ENCODE measurements around the gene BCL7A. TPM values are rescaled to one million over a fixed set of nuclear protein-coding genes. Genes with fewer than 3 reads are reported as not detected.

BCL7A gene
- total and polyA plus RNA-seq, 2 donors (not counting 1 experiment from before 2014, with no cell fraction given) = 71.0 to 75.9 TPM

GRCh38 chr12:122042910-122043309 lies 21.2 kb downstream of the BCL7A start:
- intact Hi-C loops (cut with micrococcal nuclease) = no loop called here
- H3K27ac Mint-ChIP-seq = no peak overlapping the region
- Histone ChIP-seq H3K36me3 (replicated peaks in 1 of 2; ENCODE audit: control extremely low read depth in 1 of 2, control insufficient read depth in 1 of 2, extremely low read depth in 1 of 2, insufficient read depth in 2 of 2, low read length in 1 of 2) (peaks cover 0 to 66% of the 10 kb centered on the region in 2 experiments), H3K27me3 (replicated peaks in 1 of 4; ENCODE audit: control extremely low read depth in 1 of 4, control insufficient read depth in 3 of 4, insufficient read depth in 4 of 4, low read length in 3 of 4) (no peaks in the 10 kb centered on the region), H3K79me2 (ENCODE audit: control insufficient read depth, insufficient read depth, low read length) (peaks cover 22% of the 10 kb centered on the region), H3K9ac (ENCODE audit: low read length) (no peak overlapping the region), H3K4me3 (ENCODE audit: control extremely low read depth in 1 of 5, extremely low read depth in 1 of 5, insufficient read depth in 1 of 5, low read depth in 2 of 5, low read length in 4 of 5) (no peak overlapping the region), H4K20me1 (ENCODE audit: control insufficient read depth, insufficient read depth, low read length, poor library complexity, severe bottlenecking) (peaks cover 61% of the 10 kb centered on the region), H3K4me1 (ENCODE audit: control insufficient read depth in 2 of 2, insufficient read depth in 2 of 2, low read length in 2 of 2) (no peaks in the 10 kb centered on the region), H2AFZ (ENCODE audit: insufficient read depth, low read depth, low read length, poor library complexity, severe bottlenecking) (no peak overlapping the region), H3K9me3 (ENCODE audit: control extremely low read depth in 1 of 3, control insufficient read depth in 2 of 3, insufficient read depth in 1 of 3, low read length in 2 of 3) (no peaks in the 10 kb centered on the region), H3K4me2 (replicated peaks; ENCODE audit: low read depth, low read length, poor library complexity, severe bottlenecking) (no peak overlapping the region), H3K27ac (ENCODE audit: low read length in 2 of 2) (no peak overlapping the region)
- no peak overlapping the region for H3K4me3 Mint-ChIP-seq
- TF ChIP-seq EZH2 (IDR thresholded peaks at IDR 0.05; ENCODE audit: borderline replicate concordance, insufficient read depth, low read depth, low read length, poor library complexity, severe bottlenecking) = no peak
- TF ChIP-seq CTCF (IDR thresholded peaks at IDR 0.05) = no peak
- ATAC-seq (ENCODE audit: low read depth) = no peak
- no peaks in the 10 kb centered on the region for H3K9me3 Mint-ChIP-seq (ENCODE audit: insufficient read depth)
- ChIA-PET POLR2A (interaction anchor here (0.7 kb wide), 1 partner anchor 126 kb away, joined by 5 read pairs; no protein-coding TSS in a partner anchor), CTCF (interaction anchor here (0.7 to 1.9 kb wide), 4 partner anchors 11 to 75 kb away, joined by 3 to 4 read pairs (median 3); no protein-coding TSS in a partner anchor)
- 100% methylated on average over 6 of the region's 11 CpGs for WGBS (ENCODE audit: insufficient coverage)
- DNase-seq = no peak
- H3K4me1 Mint-ChIP-seq = no peaks in the 10 kb centered on the region
- H3K27me3 Mint-ChIP-seq = no peaks in the 10 kb centered on the region

- no peak overlapping the region for H3K9ac ChIP-seq (ENCODE audit: low read length)
- no peak overlapping the region for H3K27ac ChIP-seq (ENCODE audit: low read length in 2 of 2)
- POLR2A ChIA-PET = no interaction called here
- peaks cover 16% of the 10 kb centered on the region for H3K79me2 ChIP-seq (ENCODE audit: control insufficient read depth, insufficient read depth, low read length)
- no peaks in the 10 kb centered on the region for H3K27me3 ChIP-seq (replicated peaks in 1 of 4; ENCODE audit: control extremely low read depth in 1 of 4, control insufficient read depth in 3 of 4, insufficient read depth in 4 of 4, low read length in 3 of 4)
- Mint-ChIP-seq H3K27ac (no peak overlapping the region), H3K27me3 (no peaks in the 10 kb centered on the region), H3K4me1 (no peaks in the 10 kb centered on the region), H3K4me3 (no peak overlapping the region), H3K9me3 (ENCODE audit: insufficient read depth) (no peaks in the 10 kb centered on the region)
- no peaks in the 10 kb centered on the region for H3K4me1 ChIP-seq (ENCODE audit: control insufficient read depth in 2 of 2, insufficient read depth in 2 of 2, low read length in 2 of 2)
- 91% methylated on average over 12 of the region's 15 CpGs for whole genome bisulfite sequencing (ENCODE audit: insufficient coverage)
- ATAC-seq (ENCODE audit: low read depth) (no peak), DNase-seq (no peak)
- peaks cover 0 to 66% of the 10 kb centered on the region in 2 experiments for H3K36me3 ChIP-seq (replicated peaks in 1 of 2; ENCODE audit: control extremely low read depth in 1 of 2, control insufficient read depth in 1 of 2, extremely low read depth in 1 of 2, insufficient read depth in 2 of 2, low read length in 1 of 2)
- H3K4me3 ChIP-seq (ENCODE audit: control extremely low read depth in 1 of 5, extremely low read depth in 1 of 5, insufficient read depth in 1 of 5, low read depth in 2 of 5, low read length in 4 of 5) = no peak overlapping the region
- TF ChIP-seq CTCF (IDR thresholded peaks at IDR 0.05) (no peak), EZH2 (IDR thresholded peaks at IDR 0.05; ENCODE audit: borderline replicate concordance, insufficient read depth, low read depth, low read length, poor library complexity, severe bottlenecking) (no peak)
- intact Hi-C loops (cut with micrococcal nuclease) = no loop called here
- no peak overlapping the region for H3K4me2 ChIP-seq (replicated peaks; ENCODE audit: low read depth, low read length, poor library complexity, severe bottlenecking)
- CTCF ChIA-PET = interaction anchor here (1.1 to 1.9 kb wide), 3 partner anchors 10 to 39 kb away, joined by 3 to 4 read pairs (median 3); no protein-coding TSS in a partner anchor
- no peaks in the 10 kb centered on the region for H3K9me3 ChIP-seq (ENCODE audit: control extremely low read depth in 1 of 3, control insufficient read depth in 2 of 3, insufficient read depth in 1 of 3, low read length in 2 of 3)
- peaks cover 56% of the 10 kb centered on the region for H4K20me1 ChIP-seq (ENCODE audit: control insufficient read depth, insufficient read depth, low read length, poor library complexity, severe bottlenecking)
- H2AFZ ChIP-seq (ENCODE audit: insufficient read depth, low read depth, low read length, poor library complexity, severe bottlenecking) = no peak overlapping the region
These were observed 21.8 kb downstream of the BCL7A start for GRCh38 chr12:122043476-122043875.

Data from B cell (primary cell).